Fibroblast of mammary gland (primary cell): ENCODE results near the gene RDM1.

Experiments
- DNase-seq: peaks from one replicate; pipeline ENCODE4 v3.0.0-alpha.2; 2010; ENCODE audit warnings: low read depth
- H3K4me3 ChIP-seq: 2 replicates; pipeline ENCODE4 v1.5.1; 2011; ENCODE audit warnings: low read depth, mild to moderate bottlenecking, low read length, moderate library complexity; ENCODE audit not compliant: control insufficient read depth
- CTCF ChIP-seq: conservative IDR thresholded peaks from 2 replicates; pipeline ENCODE4 v1.5.1; 2011; ENCODE audit warnings: low read depth, low read length, inconsistent platforms; ENCODE audit not compliant: control insufficient read depth, insufficient read depth

Gene RDM1

GRCh38 chr17:35930211-35931065 is at the start of gene RDM1:
Gene RDM1 (minus strand): TSS chr17:35930773. CDS start chr17:35930727, 46 bp downstream.
- peak within 1 kb of the TSS; percentile 46 for H3K4me3 ChIP-seq
- TF ChIP-seq CTCF: no peak
- peak; percentile 42 for DNase-seq

GRCh38 chr17:35978346-35978745 is 47.8 kb upstream of the RDM1 start:
- no peak overlapping the region for H3K4me3 ChIP-seq
- no peak for DNase-seq
- TF ChIP-seq CTCF: no peak

- no peak overlapping the region for H3K4me3 ChIP-seq
- TF ChIP-seq CTCF: no peak
- DNase-seq: no peak
Observed at GRCh38 chr17:35977509-35977908, 46.9 kb upstream of the RDM1 start.

GRCh38 chr17:35973333-35974260 is 43.0 kb upstream of the RDM1 start:
- DNase-seq: no peak
- TF ChIP-seq CTCF: no peak

GRCh38 chr17:35972945-35973332 is 42.4 kb upstream of the RDM1 start:
- no peak for TF ChIP-seq CTCF
- H3K4me3 ChIP-seq: no peak overlapping the region
- DNase-seq: no peak

More at GRCh38 chr17:35973333-35974260, 43.0 kb upstream of the RDM1 start:
- H3K4me3 ChIP-seq: no peak overlapping the region

GRCh38 chr17:35972535-35972934 is 42.0 kb upstream of the RDM1 start:
- no peak overlapping the region for H3K4me3 ChIP-seq
- TF ChIP-seq CTCF: no peak
- no peak for DNase-seq
